ENCODE results near the gene SPECC1.

DNA sequence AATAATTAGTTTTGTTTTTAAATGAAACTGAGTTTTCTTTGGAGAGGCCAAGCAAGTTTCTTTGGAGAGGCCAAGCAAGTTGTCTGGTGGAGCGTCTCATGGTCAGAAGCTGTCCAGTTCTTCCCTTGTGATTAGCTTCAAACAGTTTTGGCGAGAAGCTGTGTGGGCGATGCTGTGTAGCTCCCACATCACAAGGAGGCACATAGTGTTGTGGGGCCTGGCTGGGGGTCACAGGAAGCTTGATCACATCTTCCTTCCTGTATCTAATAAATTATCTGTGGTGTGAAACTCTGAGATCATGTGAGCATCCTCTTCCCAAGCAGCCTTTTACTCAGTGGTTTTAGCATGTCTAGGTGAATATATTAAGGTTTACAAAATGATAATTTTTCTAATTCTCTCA is 33.9 kb downstream of the SPECC1 start:
- TF ChIP-seq, protein P1, sequence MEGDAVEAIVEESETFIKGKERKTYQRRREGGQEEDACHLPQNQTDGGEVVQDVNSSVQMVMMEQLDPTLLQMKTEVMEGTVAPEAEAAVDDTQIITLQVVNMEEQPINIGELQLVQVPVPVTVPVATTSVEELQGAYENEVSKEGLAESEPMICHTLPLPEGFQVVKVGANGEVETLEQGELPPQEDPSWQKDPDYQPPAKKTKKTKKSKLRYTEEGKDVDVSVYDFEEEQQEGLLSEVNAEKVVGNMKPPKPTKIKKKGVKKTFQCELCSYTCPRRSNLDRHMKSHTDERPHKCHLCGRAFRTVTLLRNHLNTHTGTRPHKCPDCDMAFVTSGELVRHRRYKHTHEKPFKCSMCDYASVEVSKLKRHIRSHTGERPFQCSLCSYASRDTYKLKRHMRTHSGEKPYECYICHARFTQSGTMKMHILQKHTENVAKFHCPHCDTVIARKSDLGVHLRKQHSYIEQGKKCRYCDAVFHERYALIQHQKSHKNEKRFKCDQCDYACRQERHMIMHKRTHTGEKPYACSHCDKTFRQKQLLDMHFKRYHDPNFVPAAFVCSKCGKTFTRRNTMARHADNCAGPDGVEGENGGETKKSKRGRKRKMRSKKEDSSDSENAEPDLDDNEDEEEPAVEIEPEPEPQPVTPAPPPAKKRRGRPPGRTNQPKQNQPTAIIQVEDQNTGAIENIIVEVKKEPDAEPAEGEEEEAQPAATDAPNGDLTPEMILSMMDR (IDR thresholded peaks at IDR 0.05; ENCODE audit: low read depth, low read length, poor library complexity, severe bottlenecking): no peak
- TF ChIP-seq EZH2phosphoT487 (IDR thresholded peaks at IDR 0.05; ENCODE audit: borderline replicate concordance, low read length): no peak
